ENCODE data around the gene PLXDC2.

Gene PLXDC2

GRCh38 chr10:19853831-19854230, 37.6 kb downstream of the PLXDC2 start:
- DNase-seq: no peak

- DNase-seq: no peak
These were observed 41.6 kb downstream of the PLXDC2 start for GRCh38 chr10:19857876-19858275.

GRCh38 chr10:19860107-19860506, 43.9 kb downstream of the PLXDC2 start:
- DNase-seq: no peak

- DNase-seq: no peak
These were observed 46.7 kb downstream of the PLXDC2 start for GRCh38 chr10:19862811-19863515.

GRCh38 chr10:19865676-19866075, 49.4 kb downstream of the PLXDC2 start:
- no peak for DNase-seq

GRCh38 chr10:19869370-19869769, 53.1 kb downstream of the PLXDC2 start:
- no peak for DNase-seq

GRCh38 chr10:19872504-19873271, 56.5 kb downstream of the PLXDC2 start:
- no peak for DNase-seq

- no peak for DNase-seq
These were observed 58.0 kb downstream of the PLXDC2 start for GRCh38 chr10:19874190-19874589.

- DNase-seq: no peak
These were observed 58.6 kb downstream of the PLXDC2 start for GRCh38 chr10:19874791-19875190.

- DNase-seq: no peak
These were observed 60.3 kb downstream of the PLXDC2 start for GRCh38 chr10:19876570-19876969.

- no peak for DNase-seq
These were observed 61.4 kb downstream of the PLXDC2 start for GRCh38 chr10:19877466-19878255.

- DNase-seq: no peak
These were observed 66.4 kb downstream of the PLXDC2 start for GRCh38 chr10:19882621-19883020.

GRCh38 chr10:19888061-19888660, 71.9 kb downstream of the PLXDC2 start:
- DNase-seq: no peak

GRCh38 chr10:19889256-19889655, 73.0 kb downstream of the PLXDC2 start:
- DNase-seq: no peak

- DNase-seq: no peak
These were observed 75.2 kb downstream of the PLXDC2 start for GRCh38 chr10:19891429-19891828.

- no peak for DNase-seq
These were observed 76.0 kb downstream of the PLXDC2 start for GRCh38 chr10:19892270-19892669.

- DNase-seq: no peak
These were observed 76.4 kb downstream of the PLXDC2 start for GRCh38 chr10:19892677-19893076.

- no peak for DNase-seq
These were observed 79.3 kb downstream of the PLXDC2 start for GRCh38 chr10:19895500-19895899.

- no peak for DNase-seq
These were observed 86.2 kb downstream of the PLXDC2 start for GRCh38 chr10:19902456-19902855.

GRCh38 chr10:19904202-19904661, 88.0 kb downstream of the PLXDC2 start:
- DNase-seq: no peak

GRCh38 chr10:19906108-19906791, 90.0 kb downstream of the PLXDC2 start:
- no peak for DNase-seq
